NT2/D1 (cell line): Measurements from ENCODE around the gene CANT1.

Experiments used
- DNase-seq: peaks from one replicate; pipeline ENCODE4 v3.0.0-alpha.2; 2011; ENCODE audit warnings: low read depth, low spot score
- H3K27me3 ChIP-seq: 2 replicates; pipeline ENCODE4 v1.6.0; 2011; ENCODE audit warnings: mild to moderate bottlenecking; ENCODE audit not compliant: insufficient read length, insufficient read depth
- H3K36me3 ChIP-seq: 2 replicates; pipeline ENCODE4 v1.6.1; 2011; ENCODE audit warnings: mild to moderate bottlenecking, low read length, mixed read lengths; ENCODE audit not compliant: insufficient read depth, insufficient read length
- H3K4me1 ChIP-seq: 2 replicates; pipeline ENCODE4 v1.5.1; 2011; ENCODE audit not compliant: insufficient read depth, insufficient read length
- H3K4me3 ChIP-seq: 2 replicates; pipeline ENCODE4 v1.5.1; 2011; ENCODE audit warnings: low read depth; ENCODE audit not compliant: insufficient read length
- H3K9ac ChIP-seq: 2 replicates; pipeline ENCODE4 v1.6.0; 2011; ENCODE audit warnings: low read depth; ENCODE audit not compliant: insufficient read length
- H3K9me3 ChIP-seq: 2 replicates; pipeline ENCODE4 v1.5.1; 2011; ENCODE audit warnings: mild to moderate bottlenecking, low read length; ENCODE audit not compliant: insufficient read depth
- SUZ12 ChIP-seq: IDR thresholded peaks from 2 replicates; pipeline ENCODE4 v1.6.1; 2011; ENCODE audit not compliant: insufficient read length, insufficient read depth; ENCODE audit errors: extremely low read depth
- YY1 ChIP-seq: IDR thresholded peaks from 2 replicates; pipeline ENCODE4 v1.6.1; 2011; ENCODE audit not compliant: insufficient read length, insufficient read depth
- ZNF274 ChIP-seq: IDR thresholded peaks from 2 replicates; pipeline ENCODE4 v1.6.1; 2011; ENCODE audit warnings: mild to moderate bottlenecking, low read depth, low read length

CANT1 gene

GRCh38 chr17:79042421-79043190, 33.0 kb upstream of the CANT1 start:
- no peaks in the 10 kb centered on the region for H3K27me3 ChIP-seq
- H3K36me3 ChIP-seq, result no peaks in the 10 kb centered on the region
- H3K4me1 ChIP-seq, result no peaks in the 10 kb centered on the region
- no peaks in the 10 kb centered on the region for H3K9me3 ChIP-seq
- H3K9ac ChIP-seq, result no peak overlapping the region
- DNase-seq, result no peak
- TF ChIP-seq YY1 (no peak), ZNF274 (no peak), SUZ12 (no peak)
- H3K4me3 ChIP-seq, result no peak overlapping the region

DNA sequence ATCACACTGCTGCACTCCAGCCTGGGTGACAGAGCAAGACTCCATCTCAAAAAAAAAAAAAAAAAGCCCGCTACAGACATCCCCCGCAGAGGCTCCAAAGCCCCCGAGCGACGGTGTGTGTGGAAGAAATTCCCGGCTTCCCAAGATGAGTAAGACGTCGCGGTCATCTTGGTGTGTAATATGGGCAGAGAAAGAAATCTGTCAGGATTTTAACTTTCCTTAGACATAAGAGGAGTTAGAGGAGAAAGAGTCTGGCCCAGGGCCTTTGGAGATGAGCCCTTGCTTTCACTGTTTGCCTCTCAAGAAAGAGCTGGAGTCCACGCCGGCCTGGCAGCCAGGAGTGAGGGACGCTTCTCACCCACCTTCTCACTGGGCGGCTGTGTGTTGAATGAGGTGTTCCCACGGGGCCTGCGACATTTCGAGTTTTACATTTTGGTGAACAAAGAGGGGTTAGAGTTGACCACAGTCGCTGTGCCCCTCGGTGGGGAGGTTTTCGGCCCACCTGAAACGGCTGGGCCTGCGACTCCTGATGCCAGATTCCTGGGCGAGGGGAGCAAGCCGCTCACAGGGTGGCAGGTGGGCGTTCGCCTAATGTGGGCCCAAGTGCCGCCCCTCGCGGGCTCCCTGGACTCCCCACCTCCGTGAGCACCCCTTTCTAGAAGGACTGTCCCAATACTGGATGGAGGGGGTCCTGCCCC, 32.3 kb upstream of the CANT1 start:
- H3K9me3 ChIP-seq, result no peaks in the 10 kb centered on the region
- no peak for TF ChIP-seq SUZ12
- no peak for TF ChIP-seq ZNF274
- TF ChIP-seq YY1, result no peak
- no peaks in the 10 kb centered on the region for H3K27me3 ChIP-seq
- DNase-seq, result no peak
- H3K36me3 ChIP-seq, result no peaks in the 10 kb centered on the region
- no peaks in the 10 kb centered on the region for H3K4me1 ChIP-seq
- H3K9ac ChIP-seq, result no peak overlapping the region
- H3K4me3 ChIP-seq, result no peak overlapping the region

GRCh38 chr17:79041041-79041570, 31.5 kb upstream of the CANT1 start:
- Histone ChIP-seq H3K9me3 (no peaks in the 10 kb centered on the region), H3K4me1 (peaks cover 3% of the 10 kb centered on the region), H3K27me3 (no peaks in the 10 kb centered on the region), H3K36me3 (no peaks in the 10 kb centered on the region), H3K9ac (no peak overlapping the region), H3K4me3 (no peak overlapping the region)
- TF ChIP-seq SUZ12 (no peak), YY1 (no peak), ZNF274 (no peak)
- DNase-seq, result no peak

- H3K4me1 ChIP-seq, result peaks cover 4% of the 10 kb centered on the region
These were observed 30.3 kb upstream of the CANT1 start for GRCh38 chr17:79039886-79040285.

GRCh38 chr17:79039171-79039570, 29.6 kb upstream of the CANT1 start:
- Histone ChIP-seq H3K36me3 (no peaks in the 10 kb centered on the region), H3K9ac (no peak overlapping the region), H3K4me3 (no peak overlapping the region), H3K9me3 (no peaks in the 10 kb centered on the region), H3K27me3 (no peaks in the 10 kb centered on the region), H3K4me1 (peaks cover 6% of the 10 kb centered on the region)
- TF ChIP-seq YY1 (no peak), ZNF274 (no peak), SUZ12 (no peak)
- DNase-seq, result no peak

More at GRCh38 chr17:79039886-79040285, 30.3 kb upstream of the CANT1 start:
- Histone ChIP-seq H3K4me3 (no peak overlapping the region), H3K27me3 (no peaks in the 10 kb centered on the region), H3K9ac (no peak overlapping the region), H3K9me3 (no peaks in the 10 kb centered on the region), H3K36me3 (no peaks in the 10 kb centered on the region)
- no peak for TF ChIP-seq ZNF274
- TF ChIP-seq YY1, result no peak
- no peak for TF ChIP-seq SUZ12
- DNase-seq, result no peak

GRCh38 chr17:79038545-79039135, 29.1 kb upstream of the CANT1 start:
- Histone ChIP-seq H3K27me3 (no peaks in the 10 kb centered on the region), H3K9ac (no peak overlapping the region), H3K9me3 (no peaks in the 10 kb centered on the region), H3K4me1 (peaks cover 10% of the 10 kb centered on the region), H3K4me3 (no peak overlapping the region), H3K36me3 (no peaks in the 10 kb centered on the region)
- TF ChIP-seq SUZ12, result no peak
- TF ChIP-seq YY1, result no peak
- no peak for TF ChIP-seq ZNF274
- DNase-seq, result no peak

DNA sequence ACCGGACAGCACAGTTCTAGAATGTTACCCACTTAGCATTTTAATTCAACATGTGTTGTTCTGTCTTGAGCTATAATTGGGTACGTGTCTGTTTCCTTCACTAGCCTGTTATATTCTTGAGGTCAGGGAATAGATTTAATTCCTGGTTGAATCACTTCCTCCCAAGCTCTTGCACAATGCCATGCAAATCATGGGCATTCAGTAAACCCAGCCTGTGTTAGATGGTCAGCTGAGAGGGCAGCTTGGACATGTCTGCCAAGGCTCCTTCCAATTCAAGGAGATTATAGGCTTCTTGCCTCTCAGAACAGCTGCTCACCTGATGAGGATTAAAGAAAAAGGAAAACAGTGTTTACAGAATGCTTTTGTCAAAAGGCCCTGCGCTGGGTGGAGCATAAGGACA, 27.0 kb upstream of the CANT1 start:
- Histone ChIP-seq H3K4me3 (no peak overlapping the region), H3K27me3 (peaks cover 5% of the 10 kb centered on the region), H3K9me3 (no peaks in the 10 kb centered on the region), H3K36me3 (no peaks in the 10 kb centered on the region), H3K9ac (no peak overlapping the region), H3K4me1 (peaks cover 11% of the 10 kb centered on the region)
- DNase-seq, result no peak
- no peak for TF ChIP-seq YY1
- no peak for TF ChIP-seq ZNF274
- TF ChIP-seq SUZ12, result no peak
